Hematopoietic multipotent progenitor cell treated with erythropoietin and hydrocortisone succinate and interleukin-3 and kit ligand, for 15 days (in vitro differentiated cells): Measurements from ENCODE around the gene NTN5.
"Not testable (repeated sequence)": the region's sequence is repeated elsewhere in the genome, so short reads cannot be mapped to it uniquely, and the experiment has no call there.

Source experiments
- DNase-seq: peaks from one replicate; pipeline ENCODE4 v3.0.0-alpha.2; 2015; ENCODE audit warnings: low spot score

The NTN5 gene

DNA sequence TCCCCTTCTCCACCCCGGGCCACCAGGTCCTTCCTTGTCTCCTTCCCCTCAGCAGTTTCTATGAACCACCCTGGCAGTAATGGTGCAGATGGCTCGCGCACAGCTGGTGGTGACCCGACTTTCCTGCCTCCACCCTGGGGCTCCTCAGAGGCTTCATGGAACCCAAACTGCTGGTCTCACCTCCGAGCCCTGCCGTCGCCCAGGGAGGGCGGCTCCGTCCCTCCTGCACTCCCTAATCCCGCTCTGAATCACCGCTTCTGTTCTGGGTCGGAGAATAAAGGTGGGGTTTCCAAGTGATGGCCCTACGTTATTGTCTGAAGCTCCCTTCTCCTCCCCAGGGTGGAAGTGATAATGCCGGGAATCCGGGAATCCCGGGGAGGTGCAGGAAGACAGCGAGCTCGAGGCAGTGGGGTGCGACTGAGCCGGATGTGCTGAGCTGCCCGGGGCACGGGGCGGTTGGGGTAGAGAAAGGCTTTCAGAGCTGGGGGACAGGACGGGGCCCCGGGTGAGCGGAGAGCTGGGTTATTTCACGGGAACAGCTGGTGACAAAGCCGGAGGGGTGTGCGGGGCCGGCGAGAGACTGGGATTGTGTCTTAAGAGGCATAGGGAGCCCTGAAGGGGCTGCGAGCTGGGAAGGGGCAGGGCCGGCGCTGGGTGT, 23.7 kb upstream of the NTN5 start:
- DNase-seq = no peak

DNA sequence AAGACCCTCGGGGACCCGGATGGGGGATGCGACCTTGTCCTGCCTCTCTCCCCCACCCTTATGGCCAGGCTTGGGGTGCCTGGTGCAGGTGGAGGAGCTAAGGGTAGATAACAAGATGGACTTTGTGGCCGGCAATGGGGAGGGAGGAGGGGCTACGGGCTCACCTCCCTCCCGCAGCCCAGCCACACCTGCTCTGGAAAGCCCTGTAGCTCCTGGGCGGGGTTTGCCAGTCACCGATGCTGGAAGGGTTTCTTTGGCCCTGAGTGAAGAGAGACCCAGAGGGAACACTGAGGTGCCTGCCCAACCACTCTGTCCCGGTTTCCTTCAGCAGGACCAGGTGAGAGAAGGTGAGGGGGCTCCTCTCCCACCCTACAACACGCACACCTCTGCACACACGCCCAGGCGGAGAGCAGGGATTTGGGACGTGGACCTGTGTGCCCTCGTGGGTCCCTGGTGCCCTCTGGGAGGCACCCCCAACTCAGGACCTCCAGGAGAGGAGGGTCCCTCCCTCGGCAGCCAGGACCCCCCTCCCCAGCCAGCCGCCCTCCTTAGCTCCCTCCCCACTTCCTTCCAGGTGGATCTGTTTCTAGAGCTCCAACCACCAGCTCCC, 23.0 kb upstream of the NTN5 start, which contains the start of gene FUT2:
Gene FUT2 (plus strand): TSS at position 229 of the 610 bp plus-strand sequence. CDS start 6,986 bp downstream, outside the sequence.
- DNase-seq = no peak

DNA sequence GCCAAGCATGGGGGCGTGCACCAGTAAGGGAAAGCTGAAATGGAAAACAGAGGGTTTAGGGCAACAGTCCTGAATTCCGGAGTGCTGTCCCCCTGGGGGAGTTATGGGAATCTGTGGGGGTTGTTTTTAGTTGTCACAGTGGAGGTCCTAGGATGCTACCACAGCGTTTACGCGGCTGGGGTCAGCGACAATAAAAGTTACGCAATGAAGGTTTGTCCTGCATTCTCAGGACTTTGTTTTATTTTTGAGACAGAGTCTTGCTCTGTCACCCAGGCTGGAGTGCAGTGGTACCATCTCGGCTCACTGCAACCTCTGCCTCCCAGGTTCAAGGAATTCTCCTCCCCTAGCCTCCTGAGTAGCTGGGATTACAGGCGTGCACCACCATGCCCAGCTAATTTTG, 20.8 kb upstream of the NTN5 start:
- not testable (repeated sequence) for DNase-seq

DNA sequence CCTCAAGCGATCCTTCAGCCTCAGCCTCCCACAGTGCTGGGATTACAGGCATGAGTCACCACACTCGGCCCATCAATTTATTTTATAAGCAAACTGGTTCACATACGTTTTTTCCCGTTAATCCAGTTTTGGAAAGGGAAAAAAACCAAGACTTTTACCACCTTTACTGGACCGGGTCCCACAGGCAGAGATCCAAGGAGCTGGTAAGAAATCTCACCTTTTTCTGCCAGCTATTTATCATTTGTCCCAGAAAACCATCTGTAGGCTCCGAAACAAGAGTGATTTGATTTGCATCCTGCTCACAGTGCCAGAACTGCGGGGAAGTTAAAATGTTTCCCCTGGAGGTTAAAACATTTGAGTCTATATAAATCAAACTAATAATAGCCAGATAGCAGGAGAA, 16.6 kb upstream of the NTN5 start:
- DNase-seq = no peak

DNA sequence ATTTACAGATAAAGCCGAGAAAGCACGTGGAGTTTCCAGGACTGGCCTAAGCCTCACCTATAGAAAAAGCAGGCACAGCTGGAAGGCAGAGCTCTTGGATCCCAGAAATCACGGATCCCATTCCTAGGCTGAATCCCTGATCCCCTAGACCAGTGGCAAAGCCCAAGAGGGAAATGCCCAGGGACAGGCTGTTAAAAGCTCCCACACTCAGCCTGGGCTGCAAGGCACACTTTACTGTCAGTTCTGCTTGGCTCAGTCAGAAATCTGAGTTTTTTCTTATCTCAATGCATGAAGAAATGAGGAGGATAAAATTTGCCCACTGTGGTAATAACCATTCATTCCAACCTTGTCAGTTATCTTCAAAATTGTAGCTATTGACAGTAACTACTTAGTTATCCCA, 15.0 kb upstream of the NTN5 start:
- no peak for DNase-seq

DNA sequence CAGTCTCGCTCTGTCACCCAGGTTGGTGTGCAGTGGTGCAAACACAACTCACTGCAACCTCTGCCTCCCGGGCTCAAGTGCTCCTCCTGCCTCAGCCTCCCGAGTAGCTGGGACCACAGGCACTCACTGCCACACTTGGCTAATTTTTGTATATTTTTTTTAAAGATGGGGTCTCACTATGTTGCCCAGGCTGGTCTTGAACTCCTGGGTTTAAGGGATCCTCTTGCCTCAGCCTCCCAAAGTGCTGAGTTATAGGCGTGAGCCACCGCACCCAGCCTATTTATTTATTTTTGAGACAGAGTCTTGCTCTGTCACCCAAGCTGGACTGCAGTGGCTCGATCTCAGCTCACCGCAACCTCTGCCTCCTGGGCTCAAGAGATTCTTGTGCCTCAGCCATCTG, 13.8 kb upstream of the NTN5 start:
- not testable (repeated sequence) for DNase-seq

DNA sequence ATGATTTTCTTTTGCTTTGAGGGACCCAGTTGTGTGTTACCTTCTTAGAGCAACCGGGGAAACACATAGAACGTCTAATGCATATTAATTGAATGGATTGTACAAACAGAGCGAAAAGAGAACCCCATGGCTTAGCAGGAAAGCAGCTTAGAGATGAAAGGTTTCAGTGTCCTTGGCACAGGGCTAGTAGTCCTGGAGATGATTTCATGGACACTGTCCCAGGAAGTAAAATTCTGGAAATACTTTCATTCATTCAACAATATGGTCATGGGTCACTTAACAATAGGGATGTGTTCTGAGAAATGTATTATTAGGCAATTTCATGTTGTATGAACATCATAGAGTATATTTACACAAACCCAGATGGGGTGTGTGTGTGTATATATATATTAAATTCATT, 13.3 kb upstream of the NTN5 start:
- DNase-seq = no peak

DNA sequence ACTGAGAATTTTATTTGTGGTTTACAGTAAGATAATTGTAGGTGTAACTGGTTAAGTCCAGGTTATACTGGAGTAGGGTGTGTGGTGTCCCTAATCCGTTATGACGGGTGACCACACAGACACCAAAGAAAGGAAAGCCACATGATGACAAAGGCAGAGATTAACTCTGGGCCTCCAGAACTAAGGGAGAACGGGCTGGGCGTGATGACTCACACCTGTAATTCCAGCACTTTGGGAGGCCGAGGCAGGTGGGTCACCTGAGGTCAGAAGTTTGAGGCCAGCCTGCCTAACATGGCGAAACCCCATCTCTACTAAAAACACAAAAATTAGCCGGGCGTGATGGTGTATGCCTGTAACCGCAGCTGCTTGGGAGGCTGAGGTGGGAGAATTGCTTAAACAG, 12.8 kb upstream of the NTN5 start:
- DNase-seq = no peak

DNA sequence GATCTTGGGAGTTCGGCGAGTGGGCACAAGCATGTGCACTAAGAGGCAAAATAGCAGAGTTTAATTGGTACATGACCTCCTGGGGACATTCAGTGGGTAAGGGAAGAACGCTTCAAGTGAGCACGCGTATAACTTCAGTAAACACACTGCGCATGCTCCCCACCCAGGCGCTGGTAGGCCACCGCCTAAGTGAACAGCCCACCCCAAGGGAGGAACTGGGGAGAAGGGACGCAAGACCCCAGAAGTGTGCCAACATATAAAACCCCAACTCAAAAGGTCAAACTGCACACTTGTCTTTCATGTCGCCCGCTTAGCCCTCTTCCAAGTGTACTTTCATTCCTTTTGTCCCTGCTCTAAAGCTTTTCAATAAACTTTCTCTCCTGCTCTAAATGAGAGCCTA, 10.5 kb upstream of the NTN5 start:
- no peak for DNase-seq

DNA sequence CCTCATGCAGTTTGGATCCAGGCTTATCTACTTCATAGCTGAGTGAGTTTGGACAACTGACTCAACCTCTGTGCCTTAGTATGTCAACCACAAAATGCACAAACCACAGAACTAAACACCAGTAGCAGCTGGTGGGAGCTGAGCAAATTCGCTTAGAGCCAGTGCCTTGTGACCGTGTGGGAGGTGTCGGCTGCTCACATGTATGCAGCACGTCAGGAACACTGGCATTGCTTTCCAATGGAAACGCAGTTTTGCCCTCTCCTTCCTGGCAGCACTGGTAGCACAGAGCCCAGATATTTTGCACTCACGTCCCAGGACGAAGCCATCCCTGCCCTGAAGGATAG, 8.3 kb upstream of the NTN5 start:
- no peak for DNase-seq

DNA sequence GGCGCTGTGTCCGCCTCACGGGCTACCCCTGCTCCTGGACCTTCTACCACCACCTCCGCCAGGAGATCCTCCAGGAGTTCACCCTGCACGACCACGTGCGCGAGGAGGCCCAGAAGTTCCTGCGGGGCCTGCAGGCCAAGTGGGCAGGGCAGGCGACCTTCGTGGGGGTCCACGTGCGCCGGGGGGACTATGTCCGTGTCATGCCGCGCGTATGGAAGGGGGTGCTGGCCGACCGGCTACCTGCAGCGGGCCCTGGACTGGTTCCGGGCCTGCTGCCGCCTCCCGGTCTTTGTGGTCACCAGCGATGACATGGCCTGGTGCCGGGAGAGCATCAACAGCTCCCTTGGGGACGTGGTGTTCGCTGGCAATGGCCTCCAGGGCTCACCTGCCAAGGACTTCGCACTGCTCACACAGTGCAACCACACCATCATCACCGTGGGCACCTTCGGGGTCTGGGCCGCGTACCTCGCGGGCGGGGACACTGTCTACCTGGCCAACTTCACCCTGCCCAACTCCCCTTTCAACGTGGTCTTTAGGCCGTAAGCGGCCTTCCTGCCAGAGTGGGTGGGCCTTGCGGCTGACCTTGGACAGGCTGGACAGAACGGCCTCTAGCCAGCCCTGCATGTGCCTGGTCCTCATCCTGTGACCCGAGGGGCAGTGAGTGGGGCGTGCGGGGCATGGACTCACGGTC, 7.8 kb upstream of the NTN5 start:
- DNase-seq = no peak

DNA sequence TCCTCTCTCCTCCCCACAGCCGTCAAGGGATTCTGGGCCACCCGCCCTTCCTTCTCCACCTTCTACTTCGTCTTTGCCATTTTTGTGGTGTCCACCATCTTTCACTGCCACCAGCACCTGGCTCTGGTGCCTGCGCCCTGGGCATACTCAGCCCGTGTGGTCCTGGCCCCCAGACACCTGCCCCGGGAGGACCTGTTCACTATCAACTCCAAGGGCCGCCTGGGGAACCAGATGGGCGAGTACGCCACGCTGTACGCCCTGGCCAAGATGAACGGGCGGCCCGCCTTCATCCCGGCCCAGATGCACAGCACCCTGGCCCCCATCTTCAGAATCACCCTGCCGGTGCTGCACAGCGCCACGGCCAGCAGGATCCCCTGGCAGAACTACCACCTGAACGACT, 7.2 kb upstream of the NTN5 start:
- not testable (repeated sequence) for DNase-seq

DNA sequence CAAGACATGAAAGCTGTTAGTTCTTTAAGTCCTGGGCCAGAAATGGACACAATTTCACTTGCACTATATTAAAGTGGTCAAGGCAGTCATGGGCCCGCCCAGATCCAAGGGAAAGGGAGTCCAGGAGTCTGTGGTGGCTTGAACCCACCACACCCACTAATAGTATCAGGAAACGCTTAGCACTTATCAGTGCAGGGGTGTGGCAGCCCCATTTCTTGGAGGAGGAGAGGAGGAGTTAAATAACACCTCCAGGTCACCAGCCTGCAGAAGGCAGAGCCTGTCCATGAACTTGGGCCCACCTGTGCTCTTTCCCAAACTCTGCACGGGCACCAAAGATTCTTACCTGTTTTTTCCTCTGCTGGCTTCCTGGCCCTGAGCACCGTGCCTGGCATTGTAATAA, 5.4 kb upstream of the NTN5 start:
- DNase-seq = peak; percentile 37

DNA sequence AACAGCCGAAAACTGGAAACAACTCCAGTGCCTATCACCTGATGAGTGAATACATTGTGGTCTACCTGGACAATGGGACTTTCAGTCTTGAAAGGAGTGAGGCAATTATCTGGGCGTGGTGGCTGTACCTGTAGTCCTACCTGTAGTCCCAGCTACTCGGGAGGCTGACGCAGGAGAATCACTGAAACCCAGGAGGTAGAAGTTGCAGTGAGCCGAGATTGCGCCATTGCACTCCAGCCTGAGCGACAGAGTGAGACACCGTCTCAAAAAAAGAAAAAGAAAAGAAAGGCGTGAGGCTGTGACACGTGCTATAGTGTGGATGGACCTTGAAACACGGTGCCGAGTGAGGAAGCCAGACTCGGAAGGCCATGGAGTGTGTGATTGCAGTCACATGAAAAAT, 4.1 kb upstream of the NTN5 start:
- no peak for DNase-seq

DNA sequence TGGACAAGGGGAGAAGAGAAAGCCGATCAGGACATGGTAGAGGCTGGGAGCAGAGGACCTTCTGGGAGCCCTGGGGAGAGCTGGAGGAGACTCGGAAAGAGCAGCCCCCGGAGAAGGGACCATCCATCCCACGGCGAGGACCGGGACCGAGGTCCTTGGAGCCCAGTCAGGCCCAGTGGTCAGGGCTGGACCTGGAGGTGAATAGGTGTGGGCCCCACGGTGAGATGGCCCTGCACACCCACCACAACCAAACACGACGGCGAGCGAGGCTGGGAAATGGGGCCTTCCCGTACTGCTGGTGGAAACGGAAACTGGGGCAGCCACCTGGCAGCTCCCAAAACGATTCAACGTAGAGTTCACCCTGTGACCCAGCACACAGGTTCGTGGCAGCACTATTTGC, 3.7 kb upstream of the NTN5 start:
- DNase-seq = no peak

DNA sequence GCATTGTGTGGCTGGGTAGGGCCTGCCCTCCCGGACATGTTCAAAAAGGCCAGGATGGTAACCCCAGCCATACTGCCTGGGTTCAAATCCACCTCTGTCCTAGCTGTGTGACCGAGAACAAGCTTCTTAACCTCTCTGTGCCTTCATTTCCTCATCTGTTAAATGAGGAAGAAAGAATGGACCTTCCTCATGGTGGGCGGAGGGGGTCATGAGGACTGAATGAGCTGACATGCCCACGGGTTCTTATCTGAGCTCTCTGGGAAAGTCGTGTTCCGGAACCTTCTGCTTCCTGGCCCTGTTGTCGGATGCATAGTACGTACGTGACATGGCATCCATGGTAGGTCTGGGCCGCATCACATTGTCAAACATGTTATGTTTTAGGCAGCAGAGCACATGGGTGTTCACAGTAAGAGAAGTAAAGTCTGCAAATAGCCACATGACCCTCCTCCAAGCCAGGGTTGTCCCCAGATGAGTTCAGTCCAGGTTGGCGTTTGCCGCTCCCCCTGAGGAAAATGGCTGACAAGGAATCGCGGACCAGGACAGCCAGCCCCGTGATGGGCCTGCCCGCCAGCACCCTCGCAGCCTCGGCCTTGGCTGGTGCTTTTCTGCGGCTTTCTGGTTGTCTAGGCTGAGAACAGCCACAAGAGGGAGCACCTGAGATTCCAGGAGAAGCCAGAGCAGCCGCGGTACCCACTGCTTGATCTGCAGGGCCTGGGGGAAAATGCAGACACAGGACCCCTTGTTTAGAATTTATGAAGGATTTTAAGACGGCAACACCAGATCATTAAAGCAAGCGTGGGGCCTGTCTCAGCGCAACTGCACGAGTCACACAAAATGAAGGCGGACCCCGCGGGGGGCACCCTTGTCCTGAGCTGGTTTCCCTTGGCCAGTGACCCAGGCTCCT, 2.4 kb upstream of the NTN5 start:
- DNase-seq = peak; percentile 81

DNA sequence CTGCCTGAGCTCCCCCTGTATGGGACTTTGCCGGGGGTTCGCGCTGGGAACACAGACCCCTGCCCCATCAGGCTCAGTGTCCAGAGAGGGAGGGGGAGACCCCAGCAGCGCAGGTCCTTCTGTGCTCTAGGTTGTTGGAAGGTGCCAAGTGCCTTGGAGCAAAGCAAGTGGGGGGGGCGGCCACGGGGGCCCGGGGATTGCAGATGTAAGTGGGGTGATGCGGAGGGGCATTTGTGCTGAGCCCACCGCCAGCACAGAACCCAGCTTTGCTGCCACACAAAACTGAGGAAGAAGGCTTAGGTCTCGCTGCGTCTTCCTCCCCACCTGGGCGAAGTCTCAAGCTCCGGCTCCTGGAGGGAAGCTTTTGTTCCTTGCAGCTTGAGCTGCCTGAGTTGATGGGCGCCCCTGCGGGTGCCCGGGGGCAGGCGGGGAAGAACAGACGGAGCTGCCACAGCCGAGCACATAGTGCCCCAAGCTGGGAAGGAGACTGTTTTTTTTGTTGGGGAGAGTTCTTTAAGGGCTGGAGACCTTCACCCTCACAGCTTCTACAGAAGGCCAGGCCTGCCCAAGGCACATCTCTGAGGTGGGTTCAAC, 1.5 kb upstream of the NTN5 start:
- no peak for DNase-seq

DNA sequence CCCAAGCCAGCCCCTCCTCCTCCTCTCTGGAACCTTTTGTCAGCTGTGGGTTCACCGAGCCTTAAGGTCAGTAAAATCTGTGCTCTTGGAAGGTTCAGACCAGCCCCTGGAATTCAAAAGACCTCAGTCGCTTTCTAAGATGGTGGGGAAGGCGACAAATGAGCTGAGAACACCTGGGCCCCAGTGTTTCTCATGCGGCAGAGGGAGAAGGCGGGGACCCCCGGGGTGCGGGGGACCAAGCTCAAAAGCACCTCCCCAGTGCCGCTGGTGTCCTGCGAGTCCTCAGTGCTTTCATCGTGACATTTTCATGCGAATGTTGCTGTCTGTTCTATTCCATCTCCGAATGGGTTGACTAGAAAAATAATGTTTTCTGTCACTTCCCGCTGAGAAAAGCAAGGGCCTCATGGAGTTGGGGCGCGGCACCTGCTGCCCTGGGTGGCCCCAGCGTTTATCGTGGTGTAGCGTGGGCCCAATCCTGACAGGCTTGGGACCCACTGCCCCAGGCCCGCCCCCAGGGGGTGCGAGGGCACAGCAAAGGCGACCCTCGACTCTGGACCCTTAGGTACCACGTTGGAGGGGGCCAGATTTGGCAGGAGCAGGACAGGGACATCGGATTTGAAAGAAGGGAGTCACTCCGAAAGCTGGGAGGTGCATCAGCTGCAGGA, 751 bp upstream of the NTN5 start:
- DNase-seq = no peak

DNA sequence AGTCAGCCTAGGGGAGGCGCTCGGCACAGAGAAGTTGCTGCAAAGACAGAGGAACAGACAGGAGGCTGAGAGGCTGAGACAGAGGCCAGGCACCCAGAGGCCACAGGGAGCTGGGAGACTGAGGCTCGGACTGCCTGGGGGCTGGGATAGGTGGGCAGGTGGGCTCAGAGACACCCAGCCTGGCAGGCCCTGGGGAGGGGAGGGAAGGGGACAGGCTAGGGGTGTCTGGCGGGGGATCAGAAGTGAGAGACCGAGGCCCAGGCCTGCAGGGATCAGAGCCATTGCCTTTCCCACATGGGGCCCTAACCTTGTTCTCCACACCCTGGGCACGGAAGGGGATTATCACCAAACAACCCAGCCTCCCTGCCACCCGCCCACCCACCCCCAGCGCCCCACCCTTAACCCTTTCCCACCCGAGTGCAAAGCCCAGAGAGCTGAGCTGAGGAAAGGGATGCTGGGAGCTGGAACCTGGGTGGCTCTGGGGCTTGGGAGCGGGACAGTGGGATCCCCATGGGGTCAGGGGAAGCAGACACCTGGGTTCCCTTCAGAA, 1.3 kb downstream of the NTN5 start:
- DNase-seq = no peak

DNA sequence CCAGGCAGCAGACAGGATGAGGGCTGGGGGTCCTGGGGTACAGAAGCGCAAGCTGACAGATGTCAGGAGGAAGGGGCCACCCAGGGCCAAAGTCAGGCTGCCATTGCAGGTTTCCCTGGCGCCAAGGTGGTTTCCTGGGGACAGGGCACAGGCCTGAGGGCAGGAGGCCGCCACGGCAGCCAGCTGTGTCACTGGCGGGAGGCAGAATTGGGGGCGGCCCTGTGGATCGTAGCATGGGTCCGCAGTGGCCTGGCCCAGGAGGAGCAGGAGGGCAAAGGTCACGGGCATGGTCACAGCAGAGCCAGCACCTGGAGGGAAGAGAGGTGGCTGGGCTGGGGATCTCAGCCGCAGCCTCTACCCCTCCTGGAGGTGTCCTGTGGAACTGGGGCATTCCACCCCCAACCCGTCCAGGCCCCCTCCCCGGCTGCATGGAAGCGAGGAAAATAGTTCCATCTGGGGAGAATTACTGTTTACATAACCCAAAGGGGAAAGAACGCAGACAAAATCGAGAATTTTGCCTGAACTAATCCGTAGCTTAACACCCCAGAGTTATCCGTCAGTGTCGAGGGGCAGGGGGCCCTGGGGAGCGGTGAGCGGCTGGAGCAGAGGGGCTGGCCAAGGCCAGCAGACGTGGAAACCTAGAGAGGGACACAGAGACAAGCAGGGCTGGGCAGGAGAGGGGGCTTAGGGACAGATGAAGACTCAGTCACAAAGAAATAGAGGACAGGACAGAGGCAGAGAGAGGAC, 1.9 kb downstream of the NTN5 start:
- DNase-seq = no peak
